Germinal center (tissue), 1 donor: ENCODE data around the gene SFRP4.
"Not testable (repeated sequence)": the region's sequence is repeated elsewhere in the genome, so short reads cannot be mapped to it uniquely, and the experiment has no call there.

ENCODE experiments used
- DNase-seq: peaks from one replicate; pipeline ENCODE4 v3.0.0; 2012; ENCODE audit warnings: mixed read lengths, low spot score

The SFRP4 gene

GRCh38 chr7:37916673-37917660 lies at the start of gene SFRP4:
TSS of gene SFRP4 (minus strand) at chr7:37916817. CDS start at chr7:37916537, 280 bp downstream.
- DNase-seq: peak; percentile 10

GRCh38 chr7:37964196-37964595 lies 47.6 kb upstream of the SFRP4 start:
- no peak for DNase-seq

GRCh38 chr7:37961251-37961650 lies 44.6 kb upstream of the SFRP4 start:
- DNase-seq: no peak

- no peak for DNase-seq
Measured at GRCh38 chr7:37960483-37960882, 43.9 kb upstream of the SFRP4 start.

GRCh38 chr7:37957221-37957970 lies 40.8 kb upstream of the SFRP4 start:
- no peak for DNase-seq

- DNase-seq: no peak
Measured at GRCh38 chr7:37956791-37957190, 40.2 kb upstream of the SFRP4 start.

GRCh38 chr7:37954217-37954616 lies 37.6 kb upstream of the SFRP4 start:
- not testable (repeated sequence) for DNase-seq

GRCh38 chr7:37952240-37952639 lies 35.6 kb upstream of the SFRP4 start:
- no peak for DNase-seq

- DNase-seq: no peak
Measured at GRCh38 chr7:37947941-37948210, 31.3 kb upstream of the SFRP4 start.

- no peak for DNase-seq
Measured at GRCh38 chr7:37947138-37947940, 30.7 kb upstream of the SFRP4 start.

GRCh38 chr7:37945336-37945735 lies 28.7 kb upstream of the SFRP4 start:
- DNase-seq: no peak

- no peak for DNase-seq
Measured at GRCh38 chr7:37944737-37945054, 28.1 kb upstream of the SFRP4 start.

GRCh38 chr7:37943905-37944736 lies 27.5 kb upstream of the SFRP4 start:
- no peak for DNase-seq

GRCh38 chr7:37942934-37943610 lies 26.5 kb upstream of the SFRP4 start:
- DNase-seq: no peak

GRCh38 chr7:37933018-37933566 lies 16.5 kb upstream of the SFRP4 start:
- DNase-seq: no peak

- DNase-seq: no peak
Measured at GRCh38 chr7:37932543-37932942, 15.9 kb upstream of the SFRP4 start.

- DNase-seq: no peak
Measured at GRCh38 chr7:37930226-37930948, 13.8 kb upstream of the SFRP4 start.

GRCh38 chr7:37928878-37929277 lies 12.3 kb upstream of the SFRP4 start:
- no peak for DNase-seq

GRCh38 chr7:37927773-37928444 lies 11.3 kb upstream of the SFRP4 start:
- DNase-seq: no peak

GRCh38 chr7:37925620-37926019 lies 9.0 kb upstream of the SFRP4 start:
- no peak for DNase-seq
